HG03521 (cell line): ENCODE measurements around the gene SLC7A6.

ENCODE experiments used
- ATAC-seq: cut with Tn5 transposase; IDR thresholded peaks from one replicate; pipeline ENCODE4 v1.9.1; 2021; ENCODE audit warnings: mild to moderate bottlenecking, moderate library complexity; ENCODE audit not compliant: unreplicated experiment

Gene SLC7A6

GRCh38 chr16:68264128-68265077, at the start of gene SLC7A6:
Gene SLC7A6, plus strand, starts transcription at chr16:68264526. Its CDS starts 10,201 bp downstream, at chr16:68274727.
- peak; percentile 64 for ATAC-seq

GRCh38 chr16:68214726-68215125, 49.6 kb upstream of the SLC7A6 start:
- no peak for ATAC-seq

GRCh38 chr16:68215302-68215701, 49.0 kb upstream of the SLC7A6 start:
- no peak for ATAC-seq

- ATAC-seq = no peak
Measured at GRCh38 chr16:68216240-68216639, 48.1 kb upstream of the SLC7A6 start.

GRCh38 chr16:68217506-68217905, 46.8 kb upstream of the SLC7A6 start:
- no peak for ATAC-seq

- ATAC-seq = no peak
Measured at GRCh38 chr16:68219725-68220351, 44.5 kb upstream of the SLC7A6 start.

GRCh38 chr16:68223072-68223471, 41.3 kb upstream of the SLC7A6 start:
- ATAC-seq = no peak

- ATAC-seq = no peak
Measured at GRCh38 chr16:68226116-68226515, 38.2 kb upstream of the SLC7A6 start.

- no peak for ATAC-seq
Measured at GRCh38 chr16:68227183-68227793, 37.0 kb upstream of the SLC7A6 start.

GRCh38 chr16:68227850-68228553, 36.3 kb upstream of the SLC7A6 start:
- no peak for ATAC-seq

- no peak for ATAC-seq
Measured at GRCh38 chr16:68228652-68229051, 35.7 kb upstream of the SLC7A6 start.

GRCh38 chr16:68229431-68230175, 34.7 kb upstream of the SLC7A6 start:
- no peak for ATAC-seq

GRCh38 chr16:68230176-68230571, 34.2 kb upstream of the SLC7A6 start:
- ATAC-seq = no peak

GRCh38 chr16:68230956-68231355, 33.4 kb upstream of the SLC7A6 start:
- no peak for ATAC-seq

GRCh38 chr16:68231384-68232136, 32.8 kb upstream of the SLC7A6 start:
- ATAC-seq = no peak

- no peak for ATAC-seq
Measured at GRCh38 chr16:68232335-68232734, 32.0 kb upstream of the SLC7A6 start.

- ATAC-seq = no peak
Measured at GRCh38 chr16:68233085-68233834, 31.1 kb upstream of the SLC7A6 start.

- ATAC-seq = no peak
Measured at GRCh38 chr16:68233835-68234187, 30.5 kb upstream of the SLC7A6 start.
